ENCODE measurements around the gene GPR161. TPM values are rescaled to one million over a fixed set of nuclear protein-coding genes. Genes with fewer than 3 reads are reported as not detected.
A peak's percentile ranks its signal among the peaks of the same experiment; 100 is the strongest.

GPR161 gene
- total RNA-seq, 1 donor from 2014 or later: 40.9 TPM

DNA sequence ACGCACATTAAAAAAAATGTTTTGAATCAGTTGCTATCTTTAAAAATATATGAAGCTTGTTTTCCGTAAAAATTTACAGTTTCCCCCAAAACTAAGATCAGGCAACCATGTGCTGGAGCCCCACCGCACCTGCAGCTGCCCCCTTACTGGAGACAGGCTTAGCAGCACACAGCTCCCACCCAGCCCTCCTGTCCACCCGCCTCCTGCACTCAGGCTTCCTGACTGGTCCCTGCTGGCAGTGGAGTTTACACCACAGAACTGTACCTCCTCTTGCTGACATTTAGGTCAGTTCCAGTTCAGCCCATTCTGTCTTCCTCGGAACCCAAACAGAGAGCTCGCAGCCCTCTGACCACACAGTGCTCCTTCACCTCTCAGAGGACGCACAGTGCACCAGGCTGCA, 2.1 kb downstream of the GPR161 start:
- Mint-ChIP-seq H3K27me3 (ENCODE audit: unreplicated experiment) (peaks cover 14% of the 10 kb centered on the region), H3K4me1 (ENCODE audit: unreplicated experiment) (peaks cover 22% of the 10 kb centered on the region), H3K4me3 (ENCODE audit: unreplicated experiment) (peak overlapping the region; percentile 97), H3K27ac (ENCODE audit: unreplicated experiment) (peak overlapping the region; percentile 20), H3K36me3 (ENCODE audit: low read depth, unreplicated experiment) (peaks cover 19% of the 10 kb centered on the region), H3K9me3 (ENCODE audit: unreplicated experiment) (no peaks in the 10 kb centered on the region)
- no peak for DNase-seq (ENCODE audit: low spot score)
- TF ChIP-seq, protein P1, sequence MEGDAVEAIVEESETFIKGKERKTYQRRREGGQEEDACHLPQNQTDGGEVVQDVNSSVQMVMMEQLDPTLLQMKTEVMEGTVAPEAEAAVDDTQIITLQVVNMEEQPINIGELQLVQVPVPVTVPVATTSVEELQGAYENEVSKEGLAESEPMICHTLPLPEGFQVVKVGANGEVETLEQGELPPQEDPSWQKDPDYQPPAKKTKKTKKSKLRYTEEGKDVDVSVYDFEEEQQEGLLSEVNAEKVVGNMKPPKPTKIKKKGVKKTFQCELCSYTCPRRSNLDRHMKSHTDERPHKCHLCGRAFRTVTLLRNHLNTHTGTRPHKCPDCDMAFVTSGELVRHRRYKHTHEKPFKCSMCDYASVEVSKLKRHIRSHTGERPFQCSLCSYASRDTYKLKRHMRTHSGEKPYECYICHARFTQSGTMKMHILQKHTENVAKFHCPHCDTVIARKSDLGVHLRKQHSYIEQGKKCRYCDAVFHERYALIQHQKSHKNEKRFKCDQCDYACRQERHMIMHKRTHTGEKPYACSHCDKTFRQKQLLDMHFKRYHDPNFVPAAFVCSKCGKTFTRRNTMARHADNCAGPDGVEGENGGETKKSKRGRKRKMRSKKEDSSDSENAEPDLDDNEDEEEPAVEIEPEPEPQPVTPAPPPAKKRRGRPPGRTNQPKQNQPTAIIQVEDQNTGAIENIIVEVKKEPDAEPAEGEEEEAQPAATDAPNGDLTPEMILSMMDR (IDR thresholded peaks at IDR 0.05; ENCODE audit: unreplicated experiment): no peak

DNA sequence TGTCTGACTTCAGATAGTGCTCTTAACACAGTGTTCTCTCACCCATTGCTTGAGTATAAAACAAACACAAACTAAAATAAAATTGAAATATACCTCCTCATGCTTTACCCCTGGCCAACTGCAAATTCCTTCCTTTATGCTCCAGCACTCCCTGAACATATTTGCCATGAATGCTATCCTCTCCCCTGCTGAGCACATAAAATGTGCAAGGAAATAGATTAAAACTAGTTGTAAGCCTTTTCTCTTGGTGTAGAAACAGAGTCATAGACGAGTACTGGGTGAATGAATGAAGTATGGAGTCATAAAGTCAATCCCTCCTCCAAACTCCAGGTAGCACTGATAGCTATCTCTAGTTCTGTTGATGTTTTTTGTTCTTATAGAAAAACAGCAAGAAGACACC, 2.6 kb downstream of the GPR161 start:
- TF ChIP-seq, protein P1 (IDR thresholded peaks at IDR 0.05; ENCODE audit: unreplicated experiment): no peak
- DNase-seq (ENCODE audit: low spot score): no peak
- Mint-ChIP-seq H3K9me3 (ENCODE audit: unreplicated experiment) (no peaks in the 10 kb centered on the region), H3K4me3 (ENCODE audit: unreplicated experiment) (no peak overlapping the region), H3K27me3 (ENCODE audit: unreplicated experiment) (peaks cover 14% of the 10 kb centered on the region), H3K27ac (ENCODE audit: unreplicated experiment) (no peak overlapping the region), H3K36me3 (ENCODE audit: low read depth, unreplicated experiment) (peaks cover 21% of the 10 kb centered on the region), H3K4me1 (ENCODE audit: unreplicated experiment) (peaks cover 22% of the 10 kb centered on the region)

DNA sequence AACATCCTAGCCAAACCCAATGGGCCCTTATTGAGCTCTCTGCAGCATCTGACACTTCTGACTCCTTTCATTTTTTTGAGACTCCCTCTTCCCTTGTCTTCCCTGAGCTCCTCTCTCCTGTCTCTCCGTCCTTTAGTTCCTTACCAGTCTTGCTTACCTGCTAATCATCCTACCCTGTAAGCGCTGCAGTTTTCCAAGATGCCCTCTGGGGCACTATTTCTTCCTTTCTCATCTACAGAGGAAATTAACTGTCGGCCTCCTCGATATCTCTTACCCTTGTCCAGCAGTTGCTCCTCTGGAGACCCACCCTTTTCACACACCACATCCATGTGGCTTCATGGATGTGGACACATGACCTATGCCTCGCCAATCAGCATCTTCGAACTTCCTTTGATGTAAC, 6.8 kb downstream of the GPR161 start:
- Mint-ChIP-seq H3K4me3 (ENCODE audit: unreplicated experiment) (peak overlapping the region; percentile 43), H3K36me3 (ENCODE audit: low read depth, unreplicated experiment) (peaks cover 37% of the 10 kb centered on the region), H3K4me1 (ENCODE audit: unreplicated experiment) (peaks cover 4% of the 10 kb centered on the region), H3K27ac (ENCODE audit: unreplicated experiment) (no peak overlapping the region), H3K27me3 (ENCODE audit: unreplicated experiment) (peaks cover 4% of the 10 kb centered on the region), H3K9me3 (ENCODE audit: unreplicated experiment) (no peaks in the 10 kb centered on the region)
- TF ChIP-seq, protein P1 (IDR thresholded peaks at IDR 0.05; ENCODE audit: unreplicated experiment): no peak
- DNase-seq (ENCODE audit: low spot score): no peak

DNA sequence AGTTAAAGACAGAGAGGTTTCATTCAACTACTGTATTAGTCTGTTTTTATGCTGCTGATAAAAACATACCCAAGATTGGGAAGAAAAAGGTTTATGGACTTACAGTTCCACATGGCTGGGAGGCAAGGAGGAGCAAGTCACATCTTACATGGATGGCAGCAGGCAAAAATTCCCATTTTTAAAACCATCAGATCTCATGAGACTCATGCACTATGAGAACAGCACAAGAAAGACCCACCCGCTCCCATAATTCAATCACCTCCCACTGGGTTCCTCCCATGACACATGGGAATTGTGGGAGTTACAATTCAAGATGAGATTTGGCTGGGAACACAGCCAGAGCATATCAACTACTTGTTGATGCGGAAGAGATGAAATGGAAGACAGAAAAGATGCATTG, 9.2 kb downstream of the GPR161 start:
- Mint-ChIP-seq H3K4me1 (ENCODE audit: unreplicated experiment) (no peaks in the 10 kb centered on the region), H3K27me3 (ENCODE audit: unreplicated experiment) (peaks cover 2% of the 10 kb centered on the region), H3K27ac (ENCODE audit: unreplicated experiment) (no peak overlapping the region), H3K36me3 (ENCODE audit: low read depth, unreplicated experiment) (peaks cover 46% of the 10 kb centered on the region), H3K4me3 (ENCODE audit: unreplicated experiment) (peak overlapping the region; percentile 43), H3K9me3 (ENCODE audit: unreplicated experiment) (no peaks in the 10 kb centered on the region)
- DNase-seq (ENCODE audit: low spot score): no peak
- TF ChIP-seq, protein P1 (IDR thresholded peaks at IDR 0.05; ENCODE audit: unreplicated experiment): no peak

DNA sequence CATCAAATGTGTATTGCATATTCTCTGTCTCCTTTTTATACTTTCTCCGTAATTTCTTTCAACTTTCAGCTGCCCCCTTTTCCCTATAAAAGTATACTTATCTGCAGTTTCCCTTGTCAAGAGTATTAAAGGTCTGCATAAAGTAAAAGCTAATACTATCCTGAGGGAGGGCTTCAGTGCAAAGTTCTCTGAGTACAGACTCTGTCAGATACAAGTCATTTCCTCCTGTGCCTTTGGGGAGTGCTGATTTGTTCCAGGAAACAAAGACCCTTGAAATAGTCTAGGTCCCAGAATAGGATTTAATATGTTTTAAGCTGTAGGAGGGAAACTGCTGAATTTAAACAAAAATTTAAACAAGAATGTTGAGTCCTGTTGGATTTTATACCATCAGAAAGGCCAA, 11.7 kb downstream of the GPR161 start:
- TF ChIP-seq, protein P1 (IDR thresholded peaks at IDR 0.05; ENCODE audit: unreplicated experiment): no peak
- H3K27ac Mint-ChIP-seq (ENCODE audit: unreplicated experiment): no peak overlapping the region
- H3K36me3 Mint-ChIP-seq (ENCODE audit: low read depth, unreplicated experiment): peaks cover 52% of the 10 kb centered on the region
- no peaks in the 10 kb centered on the region for H3K9me3 Mint-ChIP-seq (ENCODE audit: unreplicated experiment)
- peaks cover 3% of the 10 kb centered on the region for H3K27me3 Mint-ChIP-seq (ENCODE audit: unreplicated experiment)
- H3K4me1 Mint-ChIP-seq (ENCODE audit: unreplicated experiment): no peaks in the 10 kb centered on the region
- no peak for DNase-seq (ENCODE audit: low spot score)
- H3K4me3 Mint-ChIP-seq (ENCODE audit: unreplicated experiment): no peak overlapping the region

Data from endothelial cell (in vitro differentiated cells).